Adrenal gland (tissue), 5 donors: ENCODE measurements around the gene CLASRP.

Experiments
- POLR2A ChIP-seq, 2 donors: fragments of 450-650 bp; IDR thresholded peaks; one replicate each; pipeline ENCODE4 v1.6.1; 2017; ENCODE audit warnings: antibody characterized with exemption in 2 of 2, mild to moderate bottlenecking in 2 of 2, moderate library complexity in 1 of 2
- TF ChIP-seq, protein P1 (sequence below), 6 experiments: fragments of 450-650 bp in 4 of 6; fragments of 200-600 bp in 2 of 6; sonication (generic) in 1 of 6; IDR thresholded peaks; 1 replicate in 5 of 6; 2 replicates in 1 of 6; pipeline versions ENCODE4 v1.5.1 to v1.8.0; 2016 to 2021; ENCODE audit warnings: antibody characterized with exemption in 6 of 6, mild to moderate bottlenecking in 2 of 6, moderate library complexity in 1 of 6
- donor health status: DM: no; HTN: no; CAD: no.

DNA sequence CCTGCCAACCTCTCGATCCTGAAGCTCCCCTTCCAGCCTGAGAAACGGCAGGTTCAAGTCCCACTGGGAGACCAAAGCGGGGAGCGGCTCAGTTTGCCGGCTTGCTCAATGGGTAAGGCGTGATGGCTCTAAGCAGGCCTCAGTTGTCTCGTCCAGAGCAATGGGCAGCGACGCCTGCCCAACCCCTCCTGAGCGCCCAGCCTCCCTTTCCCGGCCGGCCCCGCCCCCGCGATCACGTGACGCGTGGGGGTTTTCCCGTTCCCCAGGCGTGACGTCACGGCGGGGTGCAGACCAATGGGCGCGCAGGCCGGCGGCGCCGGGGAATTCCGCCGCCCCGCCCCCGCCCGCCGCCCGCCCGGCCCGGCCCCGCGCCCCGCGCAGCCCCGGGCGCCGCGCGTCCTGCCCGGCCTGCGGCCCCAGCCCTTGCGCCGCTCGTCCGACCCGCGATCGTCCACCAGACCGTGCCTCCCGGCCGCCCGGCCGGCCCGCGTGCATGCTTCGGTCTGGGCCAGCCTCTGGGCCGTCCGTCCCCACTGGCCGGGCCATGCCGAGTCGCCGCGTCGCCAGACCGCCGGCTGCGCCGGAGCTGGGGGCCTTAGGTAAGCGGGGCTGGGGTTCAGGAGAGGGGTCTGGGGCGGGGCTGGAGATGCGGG lies 37.6 kb upstream of the CLASRP start, which contains the start of gene RELB:
- TF ChIP-seq, protein P1, sequence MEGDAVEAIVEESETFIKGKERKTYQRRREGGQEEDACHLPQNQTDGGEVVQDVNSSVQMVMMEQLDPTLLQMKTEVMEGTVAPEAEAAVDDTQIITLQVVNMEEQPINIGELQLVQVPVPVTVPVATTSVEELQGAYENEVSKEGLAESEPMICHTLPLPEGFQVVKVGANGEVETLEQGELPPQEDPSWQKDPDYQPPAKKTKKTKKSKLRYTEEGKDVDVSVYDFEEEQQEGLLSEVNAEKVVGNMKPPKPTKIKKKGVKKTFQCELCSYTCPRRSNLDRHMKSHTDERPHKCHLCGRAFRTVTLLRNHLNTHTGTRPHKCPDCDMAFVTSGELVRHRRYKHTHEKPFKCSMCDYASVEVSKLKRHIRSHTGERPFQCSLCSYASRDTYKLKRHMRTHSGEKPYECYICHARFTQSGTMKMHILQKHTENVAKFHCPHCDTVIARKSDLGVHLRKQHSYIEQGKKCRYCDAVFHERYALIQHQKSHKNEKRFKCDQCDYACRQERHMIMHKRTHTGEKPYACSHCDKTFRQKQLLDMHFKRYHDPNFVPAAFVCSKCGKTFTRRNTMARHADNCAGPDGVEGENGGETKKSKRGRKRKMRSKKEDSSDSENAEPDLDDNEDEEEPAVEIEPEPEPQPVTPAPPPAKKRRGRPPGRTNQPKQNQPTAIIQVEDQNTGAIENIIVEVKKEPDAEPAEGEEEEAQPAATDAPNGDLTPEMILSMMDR (IDR thresholded peaks at IDR 0.05) = no peak
- TF ChIP-seq POLR2A (IDR thresholded peaks at IDR 0.05) = no peak
